ENCODE measurements around the gene LARGE1.

Gene LARGE1

DNA sequence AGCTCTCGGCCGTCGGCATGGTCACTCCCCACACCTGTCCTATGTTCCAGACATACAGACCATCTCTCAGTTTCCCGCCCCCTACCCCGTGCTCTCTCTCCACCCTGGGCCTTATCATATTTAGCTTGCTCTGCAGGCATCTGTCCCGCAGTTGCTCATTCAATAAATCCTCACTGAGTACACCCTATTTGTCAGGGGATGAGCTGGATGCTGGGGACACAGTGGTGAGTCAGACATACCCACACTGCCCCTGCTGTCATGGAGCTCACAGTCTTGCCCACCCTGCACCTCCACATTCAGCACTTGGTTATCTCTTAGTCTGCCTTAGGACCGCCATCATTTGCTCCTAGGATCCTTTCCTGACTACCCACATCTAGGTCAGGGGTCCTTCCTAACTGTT, 313.8 kb downstream of the LARGE1 start:
- no peak for DNase-seq (ENCODE audit: low read depth)
- TF ChIP-seq, protein P1, sequence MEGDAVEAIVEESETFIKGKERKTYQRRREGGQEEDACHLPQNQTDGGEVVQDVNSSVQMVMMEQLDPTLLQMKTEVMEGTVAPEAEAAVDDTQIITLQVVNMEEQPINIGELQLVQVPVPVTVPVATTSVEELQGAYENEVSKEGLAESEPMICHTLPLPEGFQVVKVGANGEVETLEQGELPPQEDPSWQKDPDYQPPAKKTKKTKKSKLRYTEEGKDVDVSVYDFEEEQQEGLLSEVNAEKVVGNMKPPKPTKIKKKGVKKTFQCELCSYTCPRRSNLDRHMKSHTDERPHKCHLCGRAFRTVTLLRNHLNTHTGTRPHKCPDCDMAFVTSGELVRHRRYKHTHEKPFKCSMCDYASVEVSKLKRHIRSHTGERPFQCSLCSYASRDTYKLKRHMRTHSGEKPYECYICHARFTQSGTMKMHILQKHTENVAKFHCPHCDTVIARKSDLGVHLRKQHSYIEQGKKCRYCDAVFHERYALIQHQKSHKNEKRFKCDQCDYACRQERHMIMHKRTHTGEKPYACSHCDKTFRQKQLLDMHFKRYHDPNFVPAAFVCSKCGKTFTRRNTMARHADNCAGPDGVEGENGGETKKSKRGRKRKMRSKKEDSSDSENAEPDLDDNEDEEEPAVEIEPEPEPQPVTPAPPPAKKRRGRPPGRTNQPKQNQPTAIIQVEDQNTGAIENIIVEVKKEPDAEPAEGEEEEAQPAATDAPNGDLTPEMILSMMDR (IDR thresholded peaks at IDR 0.05; ENCODE audit: low read depth, low read length, missing control alignments): no peak
- in situ Hi-C loops (cut with HindIII; ENCODE audit: low sequenced_read_pairs): no loop called here
- no peak overlapping the region for H3K4me3 ChIP-seq (ENCODE audit: low read depth, low read length)

DNA sequence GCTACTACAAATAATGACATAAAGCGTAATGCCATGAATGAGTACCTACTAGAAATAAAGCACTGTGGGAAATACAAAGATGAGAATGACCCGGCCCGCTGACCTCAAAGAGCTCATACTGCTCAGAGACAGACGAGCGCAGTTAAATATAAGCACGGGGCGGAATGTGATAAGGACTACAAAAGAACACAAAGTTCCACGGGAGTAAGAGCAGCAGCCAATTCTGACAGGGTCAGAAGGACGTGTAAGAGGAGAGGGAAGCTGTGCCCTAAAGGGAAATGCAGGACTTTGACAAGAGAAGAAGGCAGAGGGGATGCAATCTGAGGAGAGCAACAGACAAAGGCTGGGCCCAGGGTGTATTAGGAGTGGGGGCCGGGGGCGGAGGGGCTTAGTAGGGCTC, 314.6 kb downstream of the LARGE1 start:
- H3K4me3 ChIP-seq (ENCODE audit: low read depth, low read length): no peak overlapping the region
- TF ChIP-seq, protein P1 (IDR thresholded peaks at IDR 0.05; ENCODE audit: low read depth, low read length, missing control alignments): no peak
- in situ Hi-C loops (cut with HindIII; ENCODE audit: low sequenced_read_pairs): no loop called here
- DNase-seq (ENCODE audit: low read depth): no peak

DNA sequence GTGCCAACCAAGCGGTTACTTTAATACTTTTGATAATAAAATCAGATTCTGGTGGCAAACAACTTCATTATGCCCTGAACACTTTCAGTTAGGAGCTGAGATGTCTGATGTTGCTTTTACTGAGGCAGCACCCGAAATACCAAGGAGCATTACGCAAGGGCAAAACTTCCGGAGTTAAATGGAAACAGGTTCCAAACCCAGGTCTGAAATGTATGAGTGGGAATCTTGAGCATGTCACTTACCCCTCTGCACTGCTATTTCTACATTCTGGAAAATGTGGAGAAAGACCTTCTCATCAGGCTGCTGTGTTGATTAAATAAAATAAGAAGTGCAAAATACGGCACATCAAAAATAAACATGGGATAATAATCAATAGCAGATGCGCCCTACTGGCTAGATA, 315.1 kb downstream of the LARGE1 start:
- H3K4me3 ChIP-seq (ENCODE audit: low read depth, low read length): no peak overlapping the region
- in situ Hi-C loops (cut with HindIII; ENCODE audit: low sequenced_read_pairs): no loop called here
- no peak for DNase-seq (ENCODE audit: low read depth)
- TF ChIP-seq, protein P1 (IDR thresholded peaks at IDR 0.05; ENCODE audit: low read depth, low read length, missing control alignments): no peak

DNA sequence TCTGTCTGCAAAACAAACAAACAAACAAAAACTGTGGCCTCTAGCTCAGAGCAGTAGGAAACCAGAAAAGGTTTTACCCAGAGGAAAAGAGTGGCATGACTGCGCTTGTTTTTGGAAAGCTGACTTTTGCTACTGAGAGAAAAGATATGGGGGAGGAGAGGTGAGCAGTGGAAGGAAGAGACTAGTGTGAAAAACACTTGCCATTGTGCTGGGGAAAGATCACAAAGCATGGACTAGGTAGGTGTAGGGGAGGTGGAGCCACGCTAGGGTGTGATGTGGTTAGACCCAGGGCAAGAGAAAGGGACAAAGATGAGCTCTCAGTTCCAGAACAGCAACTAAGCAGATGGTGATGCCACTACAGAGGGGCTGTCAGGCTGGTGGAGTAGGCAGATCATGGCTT, 319.2 kb downstream of the LARGE1 start:
- TF ChIP-seq, protein P1 (IDR thresholded peaks at IDR 0.05; ENCODE audit: low read depth, low read length, missing control alignments): no peak
- no peak for DNase-seq (ENCODE audit: low read depth)
- H3K4me3 ChIP-seq (ENCODE audit: low read depth, low read length): no peak overlapping the region
- in situ Hi-C loops (cut with HindIII; ENCODE audit: low sequenced_read_pairs): no loop called here

DNA sequence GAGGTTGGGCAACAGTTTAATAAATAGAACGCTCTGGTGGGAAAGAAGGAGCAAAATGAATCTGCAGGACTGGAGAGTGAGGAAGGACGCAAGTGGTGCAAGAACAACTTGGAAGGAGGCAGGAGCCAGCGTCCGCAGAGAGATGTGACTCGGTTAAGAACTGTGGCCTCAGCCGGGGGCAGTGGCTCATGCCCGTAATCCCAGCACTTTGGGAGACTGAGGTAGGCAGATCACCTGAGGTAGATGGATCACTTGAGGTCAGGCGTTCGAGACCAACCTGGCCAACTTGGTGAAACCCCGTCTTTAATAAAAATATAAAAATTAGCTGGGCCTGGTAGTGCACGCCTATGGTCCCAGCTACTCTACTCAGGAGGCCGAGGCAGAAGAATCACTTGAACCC, 319.7 kb downstream of the LARGE1 start:
- TF ChIP-seq, protein P1 (IDR thresholded peaks at IDR 0.05; ENCODE audit: low read depth, low read length, missing control alignments): no peak
- H3K4me3 ChIP-seq (ENCODE audit: low read depth, low read length): no peak overlapping the region
- in situ Hi-C loops (cut with HindIII; ENCODE audit: low sequenced_read_pairs): no loop called here
- no peak for DNase-seq (ENCODE audit: low read depth)

DNA sequence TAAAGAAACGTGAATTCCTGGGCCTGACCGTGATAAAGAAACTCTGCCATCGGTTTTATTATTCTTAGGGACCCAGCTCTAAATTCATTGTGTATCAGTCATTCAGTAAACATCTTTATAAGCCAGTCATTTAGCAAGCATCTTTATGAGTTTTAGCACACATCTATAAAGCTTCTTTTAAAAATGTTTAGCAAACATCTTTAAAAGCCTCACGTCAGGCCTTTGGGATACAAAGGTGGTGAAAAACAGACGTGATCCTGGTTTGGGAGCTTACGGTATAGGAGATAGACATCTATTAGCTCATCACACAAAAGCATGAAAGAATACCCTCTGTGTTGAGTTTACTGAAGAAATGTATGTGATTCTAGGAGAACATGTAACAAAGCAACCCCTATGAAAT, 320.2 kb downstream of the LARGE1 start:
- in situ Hi-C loops (cut with HindIII; ENCODE audit: low sequenced_read_pairs): no loop called here
- TF ChIP-seq, protein P1 (IDR thresholded peaks at IDR 0.05; ENCODE audit: low read depth, low read length, missing control alignments): no peak
- DNase-seq (ENCODE audit: low read depth): no peak
- H3K4me3 ChIP-seq (ENCODE audit: low read depth, low read length): no peak overlapping the region

DNA sequence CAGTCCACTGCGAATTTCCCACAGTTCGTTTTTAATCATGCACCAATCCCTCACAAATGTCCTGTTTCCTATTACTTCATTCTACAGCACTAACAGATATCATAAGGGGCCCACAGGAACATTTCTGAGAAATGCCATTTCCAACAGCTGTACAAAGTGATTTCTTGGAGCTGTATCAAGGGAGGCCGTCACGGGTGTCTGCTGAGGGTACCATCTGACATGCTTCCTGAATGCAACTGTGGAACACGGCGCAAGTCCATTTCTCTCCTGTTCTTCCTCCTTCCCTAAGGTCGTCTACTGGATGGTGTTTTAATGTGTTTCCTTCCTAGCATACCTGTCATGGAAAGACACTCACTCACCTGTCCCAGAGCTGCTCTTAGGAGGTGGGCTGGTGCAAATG, 320.7 kb downstream of the LARGE1 start:
- no peak overlapping the region for H3K4me3 ChIP-seq (ENCODE audit: low read depth, low read length)
- in situ Hi-C loops (cut with HindIII; ENCODE audit: low sequenced_read_pairs): no loop called here
- no peak for DNase-seq (ENCODE audit: low read depth)
- TF ChIP-seq, protein P1 (IDR thresholded peaks at IDR 0.05; ENCODE audit: low read depth, low read length, missing control alignments): no peak

All from astrocyte of the cerebellum (primary cell).